Brain microvascular endothelial cell (primary cell): ENCODE measurements around the gene HTR1B.

Experiments used
- DNase-seq: peaks from one replicate; pipeline ENCODE4 v3.0.0-alpha.2; 2020
- H3K27ac ChIP-seq: fragments of 250-450 bp; sonication (Bioruptor Pico); 2 replicates; pipeline ENCODE4 v1.5.1; 2020; ENCODE audit warnings: mild to moderate bottlenecking, moderate library complexity
- H3K27me3 ChIP-seq: fragments of 250-450 bp; sonication (Bioruptor Pico); replicated peaks from 2 replicates; pipeline ENCODE4 v1.5.1; 2020; ENCODE audit warnings: mild to moderate bottlenecking
- H3K36me3 ChIP-seq: fragments of 250-450 bp; sonication (Bioruptor Pico); replicated peaks from 2 replicates; pipeline ENCODE4 v1.5.1; 2020; ENCODE audit warnings: mild to moderate bottlenecking
- H3K4me3 ChIP-seq: 2 replicates; pipeline ENCODE4 v1.5.1; 2011; ENCODE audit warnings: low read depth, mild to moderate bottlenecking, control low read depth, low read length, moderate library complexity
- in situ Hi-C: cut with HindIII; loops from 2 replicates; pipeline ENCODE4 v1.10.0; 2017; ENCODE audit warnings: low sequenced_read_pairs, low pct_ligation_motif_present
- TF ChIP-seq, protein P1 (sequence below): IDR thresholded peaks from 2 replicates; pipeline ENCODE4 v1.5.1; 2011; ENCODE audit warnings: low read depth, mild to moderate bottlenecking, moderate library complexity, low read length, control low read depth, inconsistent platforms; ENCODE audit errors: missing control alignments

HTR1B gene

DNA sequence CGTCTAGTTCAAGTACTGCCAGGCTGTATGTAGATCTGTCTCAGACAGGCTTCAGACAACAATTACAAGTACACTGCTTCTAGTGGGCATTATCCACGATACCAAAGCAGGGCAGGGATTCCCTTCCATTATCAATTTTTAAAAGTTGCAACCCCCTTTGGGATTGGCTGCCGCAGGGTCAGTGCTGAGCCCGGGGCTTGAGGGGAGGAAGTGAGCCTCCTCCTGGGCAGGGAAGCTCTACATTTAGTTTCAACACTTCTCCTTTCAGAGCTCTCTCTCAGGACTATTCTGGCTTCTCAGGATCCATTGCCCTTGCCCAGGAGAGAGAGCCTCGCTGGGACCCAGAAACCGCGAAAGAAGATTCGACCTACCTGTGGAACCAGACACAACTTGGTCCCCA lies 1.5 kb downstream of the HTR1B start:
- Histone ChIP-seq H3K36me3 (no peaks in the 10 kb centered on the region), H3K27me3 (no peaks in the 10 kb centered on the region), H3K27ac (peak overlapping the region; percentile 39), H3K4me3 (peak overlapping the region; percentile 70)
- in situ Hi-C loops, result loop anchor here (25.0 kb wide), 2 partner anchors 774 to 1524 kb away; no protein-coding TSS in a partner anchor
- no peak for DNase-seq
- TF ChIP-seq, protein P1, sequence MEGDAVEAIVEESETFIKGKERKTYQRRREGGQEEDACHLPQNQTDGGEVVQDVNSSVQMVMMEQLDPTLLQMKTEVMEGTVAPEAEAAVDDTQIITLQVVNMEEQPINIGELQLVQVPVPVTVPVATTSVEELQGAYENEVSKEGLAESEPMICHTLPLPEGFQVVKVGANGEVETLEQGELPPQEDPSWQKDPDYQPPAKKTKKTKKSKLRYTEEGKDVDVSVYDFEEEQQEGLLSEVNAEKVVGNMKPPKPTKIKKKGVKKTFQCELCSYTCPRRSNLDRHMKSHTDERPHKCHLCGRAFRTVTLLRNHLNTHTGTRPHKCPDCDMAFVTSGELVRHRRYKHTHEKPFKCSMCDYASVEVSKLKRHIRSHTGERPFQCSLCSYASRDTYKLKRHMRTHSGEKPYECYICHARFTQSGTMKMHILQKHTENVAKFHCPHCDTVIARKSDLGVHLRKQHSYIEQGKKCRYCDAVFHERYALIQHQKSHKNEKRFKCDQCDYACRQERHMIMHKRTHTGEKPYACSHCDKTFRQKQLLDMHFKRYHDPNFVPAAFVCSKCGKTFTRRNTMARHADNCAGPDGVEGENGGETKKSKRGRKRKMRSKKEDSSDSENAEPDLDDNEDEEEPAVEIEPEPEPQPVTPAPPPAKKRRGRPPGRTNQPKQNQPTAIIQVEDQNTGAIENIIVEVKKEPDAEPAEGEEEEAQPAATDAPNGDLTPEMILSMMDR, result no peak

DNA sequence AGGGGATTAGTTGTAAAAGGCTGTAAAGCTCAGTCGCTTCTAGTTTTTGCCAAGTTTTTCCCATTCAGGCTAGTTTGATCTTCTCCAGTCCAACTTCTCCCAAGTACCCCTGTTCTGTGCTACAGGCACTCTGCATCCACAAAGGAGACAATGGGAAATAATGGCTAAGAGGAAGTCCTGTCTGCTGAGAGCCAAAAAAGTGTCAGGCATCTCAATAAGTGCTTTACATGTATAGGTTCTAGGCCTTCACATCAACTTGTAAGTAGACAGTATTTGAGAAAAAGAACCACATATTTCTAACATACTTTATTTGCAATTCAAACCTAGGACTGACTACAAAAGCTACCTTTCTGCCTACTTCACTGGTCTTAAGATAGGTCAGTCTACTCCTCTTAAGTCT lies 4.9 kb downstream of the HTR1B start:
- Histone ChIP-seq H3K27me3 (no peaks in the 10 kb centered on the region), H3K27ac (peak overlapping the region; percentile 9), H3K36me3 (no peaks in the 10 kb centered on the region), H3K4me3 (no peak overlapping the region)
- in situ Hi-C loops, result loop anchor here (25.0 kb wide), 2 partner anchors 771 to 1521 kb away; no protein-coding TSS in a partner anchor
- DNase-seq, result no peak
- TF ChIP-seq, protein P1, result no peak

DNA sequence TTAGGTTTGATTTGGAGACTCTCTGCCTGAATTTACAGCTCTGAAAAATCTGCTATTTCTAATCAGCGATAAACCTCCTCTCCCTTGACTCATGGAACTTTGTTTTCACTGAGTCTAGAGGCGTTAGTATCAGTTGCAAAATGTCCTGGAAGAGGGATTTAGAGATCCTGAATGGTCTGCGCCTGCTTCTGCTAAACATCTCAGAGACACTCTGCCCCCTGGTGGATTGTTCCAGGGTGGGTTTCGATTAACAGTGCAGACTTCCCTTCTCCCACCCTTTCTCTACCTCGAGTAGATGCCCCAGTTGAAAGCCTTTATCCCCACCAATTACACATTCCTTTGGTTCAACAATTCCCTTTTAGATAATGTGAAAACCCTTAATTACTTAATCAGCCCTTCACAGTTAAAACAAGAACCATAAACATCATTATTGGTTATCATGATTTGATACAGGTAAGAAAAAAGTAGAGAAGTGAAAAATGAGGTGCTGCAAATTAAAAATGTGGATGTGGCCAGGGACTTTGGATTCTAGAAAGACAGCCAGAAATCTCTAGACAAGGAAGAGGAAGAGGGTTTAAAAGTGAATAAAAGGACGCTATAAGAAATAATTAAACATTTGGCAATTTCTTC lies 5.5 kb downstream of the HTR1B start:
- Histone ChIP-seq H3K27ac (peak overlapping the region; percentile 97), H3K27me3 (no peaks in the 10 kb centered on the region), H3K4me3 (no peak overlapping the region), H3K36me3 (no peaks in the 10 kb centered on the region)
- in situ Hi-C loops, result loop anchor here (25.0 kb wide), 2 partner anchors 771 to 1521 kb away; no protein-coding TSS in a partner anchor
- peak; percentile 96 for DNase-seq
- TF ChIP-seq, protein P1, result peak; percentile 89

DNA sequence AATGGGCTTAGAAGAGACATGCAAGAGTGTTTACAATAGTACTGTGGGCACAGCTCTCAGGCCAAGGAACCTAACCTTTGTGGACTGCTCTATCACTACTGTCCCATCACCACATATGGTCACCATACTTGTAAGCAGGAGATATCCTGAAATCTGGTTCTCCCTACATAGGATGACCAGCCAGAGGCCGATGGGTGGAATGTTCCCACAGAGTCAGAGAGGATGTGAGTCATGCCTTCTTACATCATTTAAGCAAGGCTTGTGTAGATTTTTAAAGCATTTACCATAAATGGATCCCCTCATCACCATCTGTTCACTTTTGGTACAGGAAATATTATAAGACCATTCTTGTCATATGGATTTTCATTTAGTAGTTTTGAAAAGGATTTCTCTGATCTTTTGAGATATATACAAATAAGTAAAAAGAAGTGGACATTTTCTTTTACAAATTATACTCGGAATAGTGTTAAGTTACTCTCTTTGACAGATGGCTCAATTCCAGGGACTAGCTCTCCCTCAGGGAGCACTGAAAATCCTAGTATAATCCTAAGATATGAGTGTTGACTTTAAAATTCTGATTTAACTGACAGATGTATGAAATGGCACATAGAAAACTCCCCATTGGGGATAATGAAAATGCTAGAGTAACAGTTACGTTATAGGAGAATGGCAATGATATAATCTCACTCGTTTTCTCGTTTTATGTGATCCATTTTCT lies 6.6 kb downstream of the HTR1B start:
- DNase-seq, result peak; percentile 98
- in situ Hi-C loops, result loop anchor here (25.0 kb wide), 2 partner anchors 769 to 1519 kb away; no protein-coding TSS in a partner anchor
- Histone ChIP-seq H3K27me3 (no peaks in the 10 kb centered on the region), H3K4me3 (no peak overlapping the region), H3K27ac (peak overlapping the region; percentile 97), H3K36me3 (no peaks in the 10 kb centered on the region)
- TF ChIP-seq, protein P1, result no peak

DNA sequence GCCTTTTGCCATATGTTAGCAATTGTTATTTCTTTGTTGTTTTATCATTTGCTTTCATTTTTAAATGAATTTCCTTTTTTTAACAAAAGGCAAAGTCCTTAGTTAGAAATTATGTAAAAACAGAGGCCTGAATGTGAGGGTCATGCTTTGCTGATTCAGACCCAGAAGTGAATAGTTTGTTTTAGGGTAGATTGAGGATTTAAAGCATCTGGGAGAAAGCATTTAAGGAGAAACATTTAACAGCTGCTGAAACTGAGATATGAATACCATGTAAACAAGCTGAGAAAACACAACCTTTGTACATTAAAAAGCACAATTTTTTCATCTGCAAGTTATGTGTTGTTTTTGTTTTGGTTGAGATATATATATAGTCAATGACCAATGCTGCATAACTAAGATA lies 8.0 kb downstream of the HTR1B start:
- TF ChIP-seq, protein P1, result no peak
- peak overlapping the region; percentile 97 for H3K27ac ChIP-seq

More for the DNA sequence above, 8.0 kb downstream of the HTR1B start:
- no peak for DNase-seq
- H3K36me3 ChIP-seq, result no peaks in the 10 kb centered on the region
- no peaks in the 10 kb centered on the region for H3K27me3 ChIP-seq
- H3K4me3 ChIP-seq, result no peak overlapping the region
- in situ Hi-C loops, result loop anchor here (25.0 kb wide), 2 partner anchors 768 to 1518 kb away; no protein-coding TSS in a partner anchor
